Liver (tissue), 9 donors: ENCODE results near the gene FUBP1. TPM values are rescaled to one million over a fixed set of nuclear protein-coding genes. Genes with fewer than 3 reads are reported as not detected.

Experiments
- DNase-seq: peaks from one replicate; pipeline ENCODE4 v3.0.0-alpha.2; 2017; ENCODE audit warnings: low spot score
- H3K27ac ChIP-seq, 2 donors: one replicate each; pipeline ENCODE4 v1.7.0; 2013; ENCODE audit warnings: inconsistent platforms in 2 of 2, low read length in 2 of 2, control low read depth in 1 of 2, low read depth in 1 of 2, mild to moderate bottlenecking in 1 of 2
- H3K27me3 ChIP-seq, 4 donors: one replicate each; pipeline versions ENCODE4 v1.6.1 to v1.7.0; 2013; ENCODE audit warnings: low read length in 3 of 4, inconsistent platforms in 1 of 4, mild to moderate bottlenecking in 1 of 4, moderate library complexity in 1 of 4; ENCODE audit not compliant: control insufficient read depth in 4 of 4, insufficient read depth in 4 of 4
- H3K36me3 ChIP-seq, 4 donors: one replicate each; pipeline versions ENCODE4 v1.6.1 to v1.7.0; 2013; ENCODE audit warnings: low read length in 3 of 4, mild to moderate bottlenecking in 3 of 4, low read depth in 1 of 4, moderate library complexity in 1 of 4; ENCODE audit not compliant: control insufficient read depth in 4 of 4, insufficient read depth in 3 of 4
- H3K4me1 ChIP-seq, 4 donors: one replicate each; pipeline versions ENCODE4 v1.6.1 to v1.7.0; 2013; ENCODE audit warnings: low read length in 3 of 4, mild to moderate bottlenecking in 3 of 4, moderate library complexity in 1 of 4; ENCODE audit not compliant: control insufficient read depth in 4 of 4, insufficient read depth in 4 of 4
- H3K4me3 ChIP-seq, 3 donors: one replicate each; pipeline versions ENCODE4 v1.6.1 to v1.7.0; 2013; ENCODE audit warnings: low read length in 3 of 3, control low read depth in 1 of 3, low read depth in 1 of 3, mild to moderate bottlenecking in 1 of 3
- H3K9ac ChIP-seq, 2 donors: one replicate each; pipeline ENCODE4 v1.7.0; 2013; ENCODE audit warnings: low read length in 2 of 2, mild to moderate bottlenecking in 2 of 2, moderate library complexity in 2 of 2, control low read depth in 1 of 2, low read depth in 1 of 2
- H3K9me3 ChIP-seq, 4 donors: one replicate each; pipeline versions ENCODE4 v1.6.1 to v1.7.0; 2013; ENCODE audit warnings: low read length in 3 of 4; ENCODE audit not compliant: control insufficient read depth in 4 of 4
- ATF3 ChIP-seq: IDR thresholded peaks from 2 replicates; pipeline ENCODE4 v1.6.1; 2016; ENCODE audit warnings: antibody characterized with exemption
- CTCF ChIP-seq: fragments of 150-350 bp; IDR thresholded peaks from 2 replicates; pipeline ENCODE4 v1.5.1; 2017; ENCODE audit warnings: improper control_type of control experiment, low read depth, low read length; ENCODE audit not compliant: missing input control
- EGR1 ChIP-seq, 2 donors: IDR thresholded peaks; 2 replicates each; pipeline ENCODE4 v1.6.1; 2016 to 2018; ENCODE audit warnings: antibody characterized with exemption in 2 of 2, low read depth in 2 of 2
- FOXA1 ChIP-seq: IDR thresholded peaks from 2 replicates; pipeline ENCODE4 v1.6.1; 2016; ENCODE audit warnings: antibody characterized with exemption
- FOXA2 ChIP-seq: IDR thresholded peaks from 2 replicates; pipeline ENCODE4 v1.6.1; 2016; ENCODE audit warnings: antibody characterized with exemption
- GABPA ChIP-seq, 2 donors: IDR thresholded peaks in 1 of 2; conservative IDR thresholded peaks in 1 of 2; 2 replicates each; pipeline ENCODE4 v1.6.1; 2016; ENCODE audit warnings: antibody characterized with exemption in 2 of 2, mild to moderate bottlenecking in 1 of 2, moderate library complexity in 1 of 2
- HNF4A ChIP-seq, 2 donors: conservative IDR thresholded peaks; 2 replicates each; pipeline ENCODE4 v1.6.1; 2016; ENCODE audit warnings: antibody characterized with exemption in 2 of 2, mild to moderate bottlenecking in 2 of 2
- HNF4G ChIP-seq: IDR thresholded peaks from 2 replicates; pipeline ENCODE4 v1.6.1; 2016; ENCODE audit warnings: antibody characterized with exemption
- JUND ChIP-seq, 2 donors: IDR thresholded peaks; 2 replicates each; pipeline ENCODE4 v1.6.1; 2016; ENCODE audit warnings: antibody characterized with exemption in 2 of 2
- MAX ChIP-seq: IDR thresholded peaks from 2 replicates; pipeline ENCODE4 v1.6.1; 2016; ENCODE audit warnings: antibody characterized with exemption
- NR2F2 ChIP-seq: IDR thresholded peaks from 2 replicates; pipeline ENCODE4 v1.6.1; 2016; ENCODE audit warnings: antibody characterized with exemption
- RAD21 ChIP-seq, 2 donors: IDR thresholded peaks; 2 replicates each; pipeline ENCODE4 v1.6.1; 2016; ENCODE audit warnings: antibody characterized with exemption in 2 of 2, mild to moderate bottlenecking in 2 of 2
- REST ChIP-seq: IDR thresholded peaks from 2 replicates; pipeline ENCODE4 v1.6.1; 2016; ENCODE audit warnings: antibody characterized with exemption, mild to moderate bottlenecking
- RXRA ChIP-seq, 2 donors: IDR thresholded peaks; 2 replicates each; pipeline ENCODE4 v1.6.1; 2017 to 2018; ENCODE audit warnings: antibody characterized with exemption in 2 of 2, mild to moderate bottlenecking in 1 of 2
- SP1 ChIP-seq: IDR thresholded peaks from 2 replicates; pipeline ENCODE4 v1.6.1; 2018; ENCODE audit warnings: antibody characterized with exemption, mild to moderate bottlenecking
- TAF1 ChIP-seq: conservative IDR thresholded peaks from 2 replicates; pipeline ENCODE4 v1.6.1; 2016; ENCODE audit warnings: antibody characterized with exemption, mild to moderate bottlenecking
- YY1 ChIP-seq: IDR thresholded peaks from 2 replicates; pipeline ENCODE4 v1.6.1; 2016; ENCODE audit warnings: antibody characterized with exemption, mild to moderate bottlenecking
- ZBTB33 ChIP-seq: IDR thresholded peaks from 2 replicates; pipeline ENCODE4 v1.6.1; 2016; ENCODE audit warnings: antibody characterized with exemption
- WGBS: extraction: QIAGEN DNeasy Blood & Tissue Kit; methylation state at CpG from one replicate; pipeline ENCODE4 v1.1.7; 2013; 5-methylcytosine and 5-hydroxymethylcytosine counted together
- polyA plus RNA-seq, 2 donors: library from polyadenylated mRNA; stranded (reverse) in 1 of 2; unstranded in 1 of 2; fragments of 200-250 nt in 1 of 2; fragments of >200 nt in 1 of 2; fragmentation: Nextera tagmentation in 1 of 2; extraction: Ambion mirVana in 1 of 2; gene quantifications; one replicate each; pipeline versions ENCODE4 v1.2.1 to v1.2.3, GENCODE V29; 2013 to 2015
- total RNA-seq, 2 donors: library from RNA; depleted of rRNA; stranded (reverse); fragments of >200 nt; gene quantifications; one replicate each; pipeline ENCODE4 v1.2.3, GENCODE V29; 2014
- donor health status: healthy.
- donor health status: healthy.
- donor health status: healthy.
- donor health status: healthy.
- donor health status: healthy.

The FUBP1 gene
- total and polyA plus RNA-seq, 4 donors: 16.3 to 97.4 (median 47.2) TPM

- Histone ChIP-seq H3K4me3 (peak overlapping the region; percentile 70 to 99 (median 97)), H3K9ac (peak overlapping the region; percentile 100), H3K9me3 (no peaks in the 10 kb centered on the region), H3K27ac (peak overlapping the region; percentile 98 to 99), H3K36me3 (peaks cover 0 to 3% (median 0%) of the 10 kb centered on the region in 4 donors), H3K27me3 (no peaks in the 10 kb centered on the region), H3K4me1 (peaks cover 7 to 37% (median 16%) of the 10 kb centered on the region in 4 donors)
- TF ChIP-seq RXRA (IDR thresholded peaks at IDR 0.05) (peak in 1 of 2 donors; percentile 28), GABPA (IDR thresholded peaks at IDR 0.05 in 1 of 2, conservative IDR thresholded peaks at IDR 0.05 in 1 of 2) (no peak), NR2F2 (no peak), ATF3 (no peak), MAX (no peak), RAD21 (IDR thresholded peaks at IDR 0.05) (peak in 1 of 2 donors; percentile 47), FOXA2 (no peak), REST (peak; percentile 64), CTCF (no peak), JUND (IDR thresholded peaks at IDR 0.05) (peak in 1 of 2 donors; percentile 30), TAF1 (no peak), ZBTB33 (no peak), EGR1 (IDR thresholded peaks at IDR 0.05; ENCODE audit: low read depth in 2 of 2) (no peak), FOXA1 (no peak), SP1 (no peak), YY1 (no peak), HNF4G (no peak), HNF4A (conservative IDR thresholded peaks at IDR 0.05) (no peak)
- peak; percentile 66 for DNase-seq
- under 1% methylated on average over 34 of the region's 34 CpGs for WGBS
Observed at GRCh38 chr1:77978293-77978968, 441 bp downstream of the FUBP1 start.
